SK-N-SH treated with all-trans-retinoic acid at 6 μM for 48 hours (cell line): ENCODE data around the gene PROX2.

Experiments used
- ATAC-seq: fragments of 200-7000 bp; cut with Tn5 transposase; 3 replicates; pipeline ENCODE4 v1.9.1; 2020; ENCODE audit warnings: mild to moderate bottlenecking, moderate library complexity
- ARNTL ChIP-seq: fragments of 450-650 bp; formaldehyde crosslinking; IDR thresholded peaks from 2 replicates; pipeline ENCODE4 v1.5.0; 2020; ENCODE audit warnings: low read depth, mild to moderate bottlenecking, moderate library complexity, borderline replicate concordance
- BACH2 ChIP-seq: fragments of 250-450 bp; sonication (Bioruptor Pico); IDR thresholded peaks from 2 replicates; pipeline ENCODE4 v1.9.0; 2021; ENCODE audit warnings: mild to moderate bottlenecking, borderline replicate concordance
- CREB5 ChIP-seq: fragments of 250-450 bp; sonication (Bioruptor Pico); IDR thresholded peaks from 2 replicates; pipeline ENCODE4 v1.5.1; 2020; ENCODE audit warnings: low read depth, mild to moderate bottlenecking, moderate library complexity
- CSDC2 ChIP-seq: fragments of 250-450 bp; sonication (Bioruptor Pico); IDR thresholded peaks from 2 replicates; pipeline ENCODE4 v1.5.0; 2020; ENCODE audit warnings: mild to moderate bottlenecking, moderate library complexity
- GLIS3 ChIP-seq: fragments of 250-450 bp; sonication (Bioruptor Pico); IDR thresholded peaks from 2 replicates; pipeline ENCODE4 v1.5.0; 2020; ENCODE audit warnings: mild to moderate bottlenecking, moderate library complexity
- ISL1 ChIP-seq: fragments of 250-450 bp; sonication (Bioruptor Pico); IDR thresholded peaks from 2 replicates; pipeline ENCODE4 v2.1.2; 2022; ENCODE audit warnings: mild to moderate bottlenecking, moderate library complexity
- OSR1 ChIP-seq: fragments of 250-450 bp; sonication (Bioruptor Pico); IDR thresholded peaks from 2 replicates; pipeline ENCODE4 v1.8.0; 2022; ENCODE audit warnings: moderate library complexity, mild to moderate bottlenecking, inconsistent platforms
- PATZ1 ChIP-seq: fragments of 250-450 bp; sonication (Bioruptor Pico); IDR thresholded peaks from 2 replicates; pipeline ENCODE4 v1.8.0; 2020; ENCODE audit warnings: mild to moderate bottlenecking, moderate library complexity, borderline replicate concordance
- PPARA ChIP-seq: fragments of 250-450 bp; sonication (Bioruptor Pico); IDR thresholded peaks from 2 replicates; pipeline ENCODE4 v1.5.0; 2020; ENCODE audit warnings: mild to moderate bottlenecking, borderline replicate concordance
- RARB ChIP-seq: fragments of 250-450 bp; sonication (Bioruptor Pico); IDR thresholded peaks from 2 replicates; pipeline ENCODE4 v1.8.0; 2021; ENCODE audit warnings: mild to moderate bottlenecking, moderate library complexity
- SNAI2 ChIP-seq: fragments of 250-450 bp; sonication (Bioruptor Pico); IDR thresholded peaks from 2 replicates; pipeline ENCODE4 v1.5.0; 2020; ENCODE audit warnings: mild to moderate bottlenecking, moderate library complexity
- TCF4 ChIP-seq: fragments of 250-450 bp; sonication (Bioruptor Pico); IDR thresholded peaks from 2 replicates; pipeline ENCODE4 v1.8.0; 2021; ENCODE audit warnings: mild to moderate bottlenecking, moderate library complexity, borderline replicate concordance
- TOX ChIP-seq: fragments of 250-450 bp; sonication (Bioruptor Pico); IDR thresholded peaks from 2 replicates; pipeline ENCODE4 v1.8.0; 2021; ENCODE audit warnings: mild to moderate bottlenecking, moderate library complexity, borderline replicate concordance
- TSHZ2 ChIP-seq: fragments of 250-450 bp; sonication (Bioruptor Pico); IDR thresholded peaks from 2 replicates; pipeline ENCODE4 v1.5.0; 2020; ENCODE audit warnings: mild to moderate bottlenecking, moderate library complexity
- ZC3H10 ChIP-seq: fragments of 250-450 bp; sonication (Bioruptor Pico); IDR thresholded peaks from 2 replicates; pipeline ENCODE4 v1.5.1; 2021; ENCODE audit warnings: mild to moderate bottlenecking, moderate library complexity
- ZFP3 ChIP-seq: fragments of 250-450 bp; sonication (Bioruptor Pico); IDR thresholded peaks from 2 replicates; pipeline ENCODE4 v1.5.0; 2020; ENCODE audit warnings: mild to moderate bottlenecking, moderate library complexity
- ZFP30 ChIP-seq: fragments of 450-650 bp; formaldehyde crosslinking; IDR thresholded peaks from 2 replicates; pipeline ENCODE4 v1.5.0; 2022; ENCODE audit warnings: mild to moderate bottlenecking, moderate library complexity
- ZNF70 ChIP-seq: fragments of 450-650 bp; formaldehyde crosslinking; IDR thresholded peaks from 2 replicates; pipeline ENCODE4 v1.5.0; 2020; ENCODE audit warnings: mild to moderate bottlenecking, moderate library complexity
- ZNF8 ChIP-seq: fragments of 450-650 bp; formaldehyde crosslinking; IDR thresholded peaks from 2 replicates; pipeline ENCODE4 v1.5.0; 2020; ENCODE audit warnings: mild to moderate bottlenecking, moderate library complexity
- TF ChIP-seq, protein P1 (sequence below): fragments of 250-450 bp; sonication (Bioruptor Pico); IDR thresholded peaks from 2 replicates; pipeline ENCODE4 v1.8.0; 2021; ENCODE audit warnings: low read depth, mild to moderate bottlenecking, moderate library complexity, borderline replicate concordance
- TF ChIP-seq, protein P2 (sequence below): fragments of 250-450 bp; sonication (Bioruptor Pico); IDR thresholded peaks from 2 replicates; pipeline ENCODE4 v1.5.1; 2021; ENCODE audit warnings: mild to moderate bottlenecking, moderate library complexity

The PROX2 gene

GRCh38 chr14:74871819-74872218, 4.1 kb downstream of the PROX2 start:
- ATAC-seq, result no peak
- TF ChIP-seq ZNF70 (CRISPR knock-in tag), result no peak
- TF ChIP-seq ZNF8, result no peak
- TF ChIP-seq BACH2, result no peak

GRCh38 chr14:74868739-74869138, 7.2 kb downstream of the PROX2 start:
- TF ChIP-seq TOX (no peak), GLIS3 (CRISPR knock-in tag) (no peak), SNAI2 (CRISPR knock-in tag) (no peak), TCF4 (no peak), BACH2 (no peak), TSHZ2 (CRISPR knock-in tag) (no peak), ZFP3 (CRISPR knock-in tag) (no peak), OSR1 (CRISPR knock-in tag) (no peak), ZFP30 (CRISPR knock-in tag) (no peak), ZC3H10 (CRISPR knock-in tag) (no peak), ARNTL (CRISPR knock-in tag) (no peak)
- TF ChIP-seq, protein P1, sequence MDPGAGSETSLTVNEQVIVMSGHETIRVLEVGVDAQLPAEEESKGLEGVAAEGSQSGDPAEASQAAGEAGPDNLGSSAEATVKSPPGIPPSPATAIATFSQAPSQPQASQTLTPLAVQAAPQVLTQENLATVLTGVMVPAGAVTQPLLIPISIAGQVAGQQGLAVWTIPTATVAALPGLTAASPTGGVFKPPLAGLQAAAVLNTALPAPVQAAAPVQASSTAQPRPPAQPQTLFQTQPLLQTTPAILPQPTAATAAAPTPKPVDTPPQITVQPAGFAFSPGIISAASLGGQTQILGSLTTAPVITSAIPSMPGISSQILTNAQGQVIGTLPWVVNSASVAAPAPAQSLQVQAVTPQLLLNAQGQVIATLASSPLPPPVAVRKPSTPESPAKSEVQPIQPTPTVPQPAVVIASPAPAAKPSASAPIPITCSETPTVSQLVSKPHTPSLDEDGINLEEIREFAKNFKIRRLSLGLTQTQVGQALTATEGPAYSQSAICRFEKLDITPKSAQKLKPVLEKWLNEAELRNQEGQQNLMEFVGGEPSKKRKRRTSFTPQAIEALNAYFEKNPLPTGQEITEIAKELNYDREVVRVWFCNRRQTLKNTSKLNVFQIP (CRISPR knock-in tag), result no peak
- TF ChIP-seq, all 23 proteins: peak for 0
- ATAC-seq, result no peak

DNA sequence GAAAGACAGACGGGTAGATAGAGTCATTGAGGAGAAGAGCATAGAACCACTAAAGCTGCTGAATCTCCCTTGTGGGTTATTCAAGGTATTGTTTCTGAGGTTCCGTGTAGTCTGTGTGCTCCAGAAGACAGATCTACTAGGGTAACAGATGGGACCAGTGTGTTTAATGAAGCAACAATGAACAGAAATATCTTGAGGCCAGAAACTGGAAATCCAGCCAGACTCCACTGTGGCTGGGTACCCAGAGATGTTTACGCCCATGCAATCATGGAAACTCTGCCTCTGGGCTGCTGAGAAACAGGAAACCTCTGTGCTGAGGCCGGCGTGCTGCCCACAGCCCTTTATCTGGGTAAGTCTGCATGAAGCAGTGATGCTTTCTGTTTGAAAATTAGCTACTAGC, 8.3 kb downstream of the PROX2 start:
- ATAC-seq, result no peak
- no peak for TF ChIP-seq TOX
- no peak for TF ChIP-seq ZFP3 (CRISPR knock-in tag)
- no peak for TF ChIP-seq ZFP30 (CRISPR knock-in tag)
- TF ChIP-seq, all 23 proteins: peak for 0

- no peak for ATAC-seq
- TF ChIP-seq, protein P1 (CRISPR knock-in tag), result no peak
- TF ChIP-seq ZFP30 (CRISPR knock-in tag) (no peak), SNAI2 (CRISPR knock-in tag) (no peak), PATZ1 (CRISPR knock-in tag) (no peak), ISL1 (no peak), ARNTL (CRISPR knock-in tag) (no peak), CREB5 (CRISPR knock-in tag) (no peak), BACH2 (no peak), OSR1 (CRISPR knock-in tag) (no peak), PPARA (CRISPR knock-in tag) (no peak), RARB (no peak), TCF4 (no peak), ZFP3 (CRISPR knock-in tag) (no peak), TOX (no peak), GLIS3 (CRISPR knock-in tag) (no peak), CSDC2 (CRISPR knock-in tag) (no peak), TSHZ2 (CRISPR knock-in tag) (no peak)
- TF ChIP-seq, protein P2, sequence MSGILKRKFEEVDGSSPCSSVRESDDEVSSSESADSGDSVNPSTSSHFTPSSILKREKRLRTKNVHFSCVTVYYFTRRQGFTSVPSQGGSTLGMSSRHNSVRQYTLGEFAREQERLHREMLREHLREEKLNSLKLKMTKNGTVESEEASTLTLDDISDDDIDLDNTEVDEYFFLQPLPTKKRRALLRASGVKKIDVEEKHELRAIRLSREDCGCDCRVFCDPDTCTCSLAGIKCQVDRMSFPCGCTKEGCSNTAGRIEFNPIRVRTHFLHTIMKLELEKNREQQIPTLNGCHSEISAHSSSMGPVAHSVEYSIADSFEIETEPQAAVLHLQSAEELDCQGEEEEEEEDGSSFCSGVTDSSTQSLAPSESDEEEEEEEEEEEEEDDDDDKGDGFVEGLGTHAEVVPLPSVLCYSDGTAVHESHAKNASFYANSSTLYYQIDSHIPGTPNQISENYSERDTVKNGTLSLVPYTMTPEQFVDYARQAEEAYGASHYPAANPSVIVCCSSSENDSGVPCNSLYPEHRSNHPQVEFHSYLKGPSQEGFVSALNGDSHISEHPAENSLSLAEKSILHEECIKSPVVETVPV (CRISPR knock-in tag), result no peak
Observed at GRCh38 chr14:74866708-74867389, 9.1 kb downstream of the PROX2 start.
